SJCRH30 (cell line): ENCODE measurements around the gene C17orf107. TPM values are rescaled to one million over a fixed set of nuclear protein-coding genes. Genes with fewer than 3 reads are reported as not detected.
"Not testable (repeated sequence)": the region's sequence is repeated elsewhere in the genome, so short reads cannot be mapped to it uniquely, and the experiment has no call there.

ENCODE experiments used
- DNase-seq, 2 experiments: peaks; one replicate each; pipeline ENCODE4 v3.0.0-alpha.2; 2015 to 2020
- H3K27ac ChIP-seq: fragments of 250-450 bp; sonication (Bioruptor Pico); 2 replicates; pipeline ENCODE4 v1.5.1; 2020; ENCODE audit warnings: mild to moderate bottlenecking, moderate library complexity
- H3K27me3 ChIP-seq: fragments of 250-450 bp; sonication (Bioruptor Pico); 2 replicates; pipeline ENCODE4 v1.5.1; 2020; ENCODE audit warnings: mild to moderate bottlenecking, moderate library complexity
- H3K36me3 ChIP-seq: fragments of 250-450 bp; sonication (Bioruptor Pico); 2 replicates; pipeline ENCODE4 v1.5.1; 2020; ENCODE audit warnings: mild to moderate bottlenecking, moderate library complexity
- H3K4me1 ChIP-seq: fragments of 250-450 bp; sonication (Bioruptor Pico); 2 replicates; pipeline ENCODE4 v1.5.1; 2020; ENCODE audit warnings: mild to moderate bottlenecking, moderate library complexity
- H3K4me3 ChIP-seq: fragments of 250-450 bp; sonication (Bioruptor Pico); 2 replicates; pipeline ENCODE4 v1.5.1; 2020; ENCODE audit warnings: mild to moderate bottlenecking, moderate library complexity
- H3K9me3 ChIP-seq: fragments of 250-450 bp; sonication (Bioruptor Pico); replicated peaks from 2 replicates; pipeline ENCODE4 v1.5.1; 2020; ENCODE audit warnings: mild to moderate bottlenecking, moderate library complexity
- total RNA-seq: library from RNA; depleted of rRNA; stranded (reverse); fragments of >200 nt; shearing (Covaris generic); gene quantifications from 2 replicates; pipeline ENCODE4 v1.2.3, GENCODE V29; 2014

Gene C17orf107
- total RNA-seq, 1 experiment from 2014 or later, result 0.16 TPM

- Histone ChIP-seq H3K4me3 (no peak overlapping the region), H3K36me3 (no peaks in the 10 kb centered on the region), H3K27me3 (no peaks in the 10 kb centered on the region), H3K4me1 (peaks cover 6% of the 10 kb centered on the region), H3K27ac (no peak overlapping the region), H3K9me3 (no peaks in the 10 kb centered on the region)
- no peak for DNase-seq
Observed at GRCh38 chr17:4901108-4901647, 1.8 kb downstream of the C17orf107 start.

- DNase-seq, result no peak
- Histone ChIP-seq H3K4me1 (peaks cover 6% of the 10 kb centered on the region), H3K9me3 (no peaks in the 10 kb centered on the region), H3K4me3 (no peak overlapping the region), H3K27me3 (no peaks in the 10 kb centered on the region), H3K36me3 (no peaks in the 10 kb centered on the region), H3K27ac (no peak overlapping the region)
Observed at GRCh38 chr17:4901648-4902344, 2.5 kb downstream of the C17orf107 start.

- Histone ChIP-seq H3K36me3 (no peaks in the 10 kb centered on the region), H3K4me1 (peaks cover 6% of the 10 kb centered on the region), H3K27ac (no peak overlapping the region), H3K9me3 (no peaks in the 10 kb centered on the region), H3K27me3 (no peaks in the 10 kb centered on the region), H3K4me3 (no peak overlapping the region)
- DNase-seq, result no peak
Observed at GRCh38 chr17:4902540-4902939, 3.2 kb downstream of the C17orf107 start.

- no peaks in the 10 kb centered on the region for H3K27me3 ChIP-seq
- peaks cover 8% of the 10 kb centered on the region for H3K4me1 ChIP-seq
- no peak within 1 kb of the TSS for H3K27ac ChIP-seq
- no peaks in the 10 kb centered on the region for H3K36me3 ChIP-seq
- peak; percentile 66 to 79 for DNase-seq
- H3K9me3 ChIP-seq, result no peaks in the 10 kb centered on the region
- H3K4me3 ChIP-seq, result no peak within 1 kb of the TSS
Observed at GRCh38 chr17:4903051-4903818, 3.9 kb downstream of the C17orf107 start, which contains the start of gene CHRNE. Gene CHRNE, minus strand, starts transcription at chr17:4903098. Its CDS starts 35 bp downstream, at chr17:4903063.

GRCh38 chr17:4906642-4907041 lies 7.3 kb downstream of the C17orf107 start:
- H3K36me3 ChIP-seq, DNase-seq, H3K9me3 ChIP-seq, H3K27me3 ChIP-seq, H3K4me3 ChIP-seq, H3K27ac ChIP-seq: not testable (repeated sequence)
- H3K4me1 ChIP-seq, result peaks cover 14% of the 10 kb centered on the region

GRCh38 chr17:4908301-4908700 lies 9.0 kb downstream of the C17orf107 start:
- Histone ChIP-seq H3K4me3 (peak overlapping the region; percentile 19), H3K27ac (peak overlapping the region; percentile 47), H3K4me1 (peaks cover 9% of the 10 kb centered on the region), H3K9me3 (no peaks in the 10 kb centered on the region), H3K36me3 (no peaks in the 10 kb centered on the region), H3K27me3 (no peaks in the 10 kb centered on the region)
- DNase-seq, result peak; percentile 55 to 70

- H3K27me3 ChIP-seq, result no peaks in the 10 kb centered on the region
- H3K4me1 ChIP-seq, result peaks cover 8% of the 10 kb centered on the region
- peak; percentile 88 to 91 for DNase-seq
- no peaks in the 10 kb centered on the region for H3K9me3 ChIP-seq
- H3K27ac ChIP-seq, result peak overlapping the region; percentile 47
- peak overlapping the region; percentile 19 for H3K4me3 ChIP-seq
- H3K36me3 ChIP-seq, result no peaks in the 10 kb centered on the region
Observed at GRCh38 chr17:4908711-4909496, 9.6 kb downstream of the C17orf107 start.

GRCh38 chr17:4913994-4914393 lies 14.7 kb downstream of the C17orf107 start:
- DNase-seq, result no peak
- Histone ChIP-seq H3K4me1 (no peaks in the 10 kb centered on the region), H3K36me3 (no peaks in the 10 kb centered on the region), H3K4me3 (no peak overlapping the region), H3K9me3 (no peaks in the 10 kb centered on the region), H3K27me3 (no peaks in the 10 kb centered on the region), H3K27ac (no peak overlapping the region)

- H3K9me3 ChIP-seq, H3K4me1 ChIP-seq, H3K4me3 ChIP-seq, DNase-seq, H3K27me3 ChIP-seq, H3K36me3 ChIP-seq, H3K27ac ChIP-seq: not testable (repeated sequence)
Observed at GRCh38 chr17:4914551-4914950, 15.2 kb downstream of the C17orf107 start.

GRCh38 chr17:4919511-4920047 lies 20.2 kb downstream of the C17orf107 start:
- Histone ChIP-seq H3K4me3 (no peak overlapping the region), H3K27me3 (no peaks in the 10 kb centered on the region), H3K9me3 (no peaks in the 10 kb centered on the region), H3K27ac (no peak overlapping the region), H3K36me3 (no peaks in the 10 kb centered on the region), H3K4me1 (no peaks in the 10 kb centered on the region)
- peak in 1 of 2 experiments; percentile 33 for DNase-seq

GRCh38 chr17:4920351-4921048 lies 21.2 kb downstream of the C17orf107 start:
- no peaks in the 10 kb centered on the region for H3K36me3 ChIP-seq
- H3K9me3 ChIP-seq, result no peaks in the 10 kb centered on the region
- no peaks in the 10 kb centered on the region for H3K4me1 ChIP-seq
- no peak for DNase-seq
- no peak overlapping the region for H3K27ac ChIP-seq
- no peak overlapping the region for H3K4me3 ChIP-seq
- H3K27me3 ChIP-seq, result no peaks in the 10 kb centered on the region

GRCh38 chr17:4921320-4921719 lies 22.0 kb downstream of the C17orf107 start:
- H3K27ac ChIP-seq, result no peak overlapping the region
- DNase-seq, result no peak
- no peaks in the 10 kb centered on the region for H3K9me3 ChIP-seq
- H3K36me3 ChIP-seq, result no peaks in the 10 kb centered on the region
- no peaks in the 10 kb centered on the region for H3K27me3 ChIP-seq
- no peaks in the 10 kb centered on the region for H3K4me1 ChIP-seq
- no peak overlapping the region for H3K4me3 ChIP-seq

- H3K36me3 ChIP-seq, H3K27me3 ChIP-seq, DNase-seq, H3K4me3 ChIP-seq, H3K9me3 ChIP-seq, H3K27ac ChIP-seq, H3K4me1 ChIP-seq: not testable (repeated sequence)
Observed at GRCh38 chr17:4926577-4927335, 27.4 kb downstream of the C17orf107 start.
